ENCODE results near the gene MYH10. TPM values are rescaled to one million over a fixed set of nuclear protein-coding genes. Genes with fewer than 3 reads are reported as not detected.

The MYH10 gene
- total and polyA plus RNA-seq, 8 donors = 1.8 to 104 (median 11.2) TPM

DNA sequence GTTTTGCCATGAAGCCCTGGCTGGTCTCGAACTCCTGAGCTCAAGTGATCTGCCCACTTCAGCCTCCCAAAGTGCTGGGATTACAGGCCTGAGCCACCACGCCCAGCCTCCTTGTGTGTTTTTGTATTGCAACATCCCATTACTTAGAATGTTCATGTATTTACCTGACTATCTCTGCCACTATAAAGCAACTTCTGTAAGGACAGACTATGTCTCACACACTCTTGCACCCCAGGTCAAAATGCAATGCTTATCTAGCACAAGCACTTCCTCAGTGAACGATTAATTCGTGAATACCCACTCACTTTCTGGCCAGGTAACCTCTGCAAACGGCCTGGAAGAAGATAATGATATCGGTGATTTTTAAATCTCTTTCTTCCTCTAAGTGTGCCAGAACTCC is 112.2 kb downstream of the MYH10 start:
- DNase-seq = peak in 1 of 2 donors; percentile 23
- intact Hi-C loops (cut with DNase I; ENCODE audit: low total_unique reads) = no loop called here
- TF ChIP-seq POLR2AphosphoS5 (IDR thresholded peaks at IDR 0.05) = no peak
- no peak for TF ChIP-seq POLR2A (IDR thresholded peaks at IDR 0.05)
- no peak for TF ChIP-seq EP300 (IDR thresholded peaks at IDR 0.05)
- TF ChIP-seq, protein P1, sequence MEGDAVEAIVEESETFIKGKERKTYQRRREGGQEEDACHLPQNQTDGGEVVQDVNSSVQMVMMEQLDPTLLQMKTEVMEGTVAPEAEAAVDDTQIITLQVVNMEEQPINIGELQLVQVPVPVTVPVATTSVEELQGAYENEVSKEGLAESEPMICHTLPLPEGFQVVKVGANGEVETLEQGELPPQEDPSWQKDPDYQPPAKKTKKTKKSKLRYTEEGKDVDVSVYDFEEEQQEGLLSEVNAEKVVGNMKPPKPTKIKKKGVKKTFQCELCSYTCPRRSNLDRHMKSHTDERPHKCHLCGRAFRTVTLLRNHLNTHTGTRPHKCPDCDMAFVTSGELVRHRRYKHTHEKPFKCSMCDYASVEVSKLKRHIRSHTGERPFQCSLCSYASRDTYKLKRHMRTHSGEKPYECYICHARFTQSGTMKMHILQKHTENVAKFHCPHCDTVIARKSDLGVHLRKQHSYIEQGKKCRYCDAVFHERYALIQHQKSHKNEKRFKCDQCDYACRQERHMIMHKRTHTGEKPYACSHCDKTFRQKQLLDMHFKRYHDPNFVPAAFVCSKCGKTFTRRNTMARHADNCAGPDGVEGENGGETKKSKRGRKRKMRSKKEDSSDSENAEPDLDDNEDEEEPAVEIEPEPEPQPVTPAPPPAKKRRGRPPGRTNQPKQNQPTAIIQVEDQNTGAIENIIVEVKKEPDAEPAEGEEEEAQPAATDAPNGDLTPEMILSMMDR (IDR thresholded peaks at IDR 0.05) = no peak
- 51 to 73% (median 66%) methylated on average over 6 of the region's 6 CpGs for WGBS, 5 donors
- H3K9me3 ChIP-seq = no peaks in the 10 kb centered on the region
- no peak overlapping the region for H3K4me3 ChIP-seq
- no peaks in the 10 kb centered on the region for H3K4me1 ChIP-seq
- peaks cover 3 to 78% (median 38%) of the 10 kb centered on the region in 4 donors for H3K36me3 ChIP-seq
- H3K27me3 ChIP-seq = no peaks in the 10 kb centered on the region
- H3K27ac ChIP-seq = no peak overlapping the region

DNA sequence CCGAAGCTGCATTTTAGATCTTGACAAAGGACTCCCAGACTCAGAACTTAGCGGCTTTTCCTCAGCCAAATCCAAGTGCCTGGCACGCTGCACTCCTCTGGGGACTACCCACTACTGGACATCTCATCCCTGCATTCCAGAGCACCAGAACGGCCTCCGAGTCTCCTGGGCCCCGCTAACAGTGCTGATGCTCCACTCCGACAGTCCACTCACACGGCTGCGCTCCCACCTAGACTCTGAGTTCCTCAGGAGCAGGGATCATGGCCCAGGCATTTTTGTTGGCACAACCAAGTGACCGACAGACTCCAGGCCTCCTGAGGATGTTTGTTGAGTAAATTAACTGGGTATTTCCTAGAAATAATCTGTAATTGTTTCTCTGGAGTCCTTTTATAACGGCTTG is 115.7 kb downstream of the MYH10 start:
- DNase-seq = no peak
- Histone ChIP-seq H3K27ac (no peak overlapping the region), H3K27me3 (no peaks in the 10 kb centered on the region), H3K4me1 (no peaks in the 10 kb centered on the region), H3K9me3 (no peaks in the 10 kb centered on the region), H3K4me3 (no peak overlapping the region), H3K36me3 (peaks cover under 1 to 86% (median 49%) of the 10 kb centered on the region in 4 donors)
- intact Hi-C loops (cut with DNase I; ENCODE audit: low total_unique reads) = no loop called here
- 92 to 98% (median 94%) methylated on average over 11 of the region's 11 CpGs for WGBS, 5 donors
- TF ChIP-seq, protein P1 (IDR thresholded peaks at IDR 0.05) = no peak
- no peak for TF ChIP-seq POLR2A (IDR thresholded peaks at IDR 0.05)
- TF ChIP-seq POLR2AphosphoS5 (IDR thresholded peaks at IDR 0.05) = no peak
- TF ChIP-seq EP300 (IDR thresholded peaks at IDR 0.05) = no peak

DNA sequence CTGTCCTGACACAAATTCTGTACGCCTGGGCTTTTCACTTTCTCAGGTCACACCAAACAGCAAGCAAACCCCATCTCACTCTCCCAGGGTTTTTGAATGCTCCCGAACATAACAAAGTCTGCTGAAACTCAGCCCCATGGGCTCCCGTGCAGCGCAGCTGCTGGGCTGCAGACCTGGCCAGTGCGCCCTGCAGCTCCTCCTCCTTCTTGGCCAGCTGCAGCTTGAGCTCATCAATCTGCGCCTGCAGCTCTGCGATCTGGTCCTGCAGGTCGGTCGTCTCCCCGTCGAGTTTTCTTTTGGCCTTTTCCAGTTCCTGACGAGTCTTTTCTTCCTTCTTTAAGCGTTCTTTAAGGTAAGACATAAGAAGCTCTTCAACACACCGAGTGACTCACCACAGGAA is 124.4 kb downstream of the MYH10 start:
- Histone ChIP-seq H3K4me1 (no peaks in the 10 kb centered on the region), H3K4me3 (no peak overlapping the region), H3K9me3 (no peaks in the 10 kb centered on the region), H3K27me3 (no peaks in the 10 kb centered on the region), H3K36me3 (peaks cover 9 to 66% (median 47%) of the 10 kb centered on the region in 4 donors), H3K27ac (no peak overlapping the region)
- no peak for DNase-seq
- TF ChIP-seq POLR2AphosphoS5 (IDR thresholded peaks at IDR 0.05) (no peak), EP300 (IDR thresholded peaks at IDR 0.05) (no peak), POLR2A (IDR thresholded peaks at IDR 0.05) (no peak)
- TF ChIP-seq, protein P1 (IDR thresholded peaks at IDR 0.05) = no peak
- 66 to 90% (median 87%) methylated on average over 14 of the region's 14 CpGs for WGBS, 5 donors
- intact Hi-C loops (cut with DNase I; ENCODE audit: low total_unique reads) = no loop called here

DNA sequence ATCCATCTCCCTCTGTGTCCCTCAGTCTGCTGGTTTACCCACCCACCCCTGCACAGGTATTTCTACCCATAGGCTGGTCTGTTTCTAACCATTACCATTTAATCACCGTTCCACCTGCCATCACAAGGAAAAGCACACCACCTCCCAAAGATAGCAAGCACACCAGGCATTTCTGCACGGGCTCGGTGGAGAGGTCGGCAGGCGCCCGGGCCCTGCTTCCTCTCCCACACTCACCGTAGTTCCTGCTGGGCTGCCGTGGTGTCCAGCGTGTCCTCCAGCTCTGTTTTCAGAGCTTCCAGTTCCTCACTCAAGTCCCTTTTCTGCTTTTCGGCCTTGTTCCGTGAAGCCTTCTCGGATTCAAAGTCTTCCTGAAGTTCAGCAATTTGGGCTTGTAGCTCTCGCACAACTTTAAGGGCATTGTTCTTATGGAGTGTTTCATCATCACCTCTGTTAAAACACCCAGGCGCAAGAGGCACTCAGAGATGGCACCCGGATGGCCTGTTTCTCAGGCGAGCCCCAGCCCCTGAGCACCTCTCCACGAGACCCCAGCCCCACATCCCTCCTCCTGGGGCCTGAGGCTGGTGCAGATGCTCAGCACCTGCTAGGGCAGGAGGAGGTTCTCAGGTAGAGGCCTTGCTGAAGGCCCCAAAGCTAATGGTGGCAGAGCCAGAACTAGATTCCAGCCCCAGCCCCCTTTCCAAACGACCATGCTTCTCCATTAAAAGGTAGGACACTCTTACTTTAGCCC is 125.9 kb downstream of the MYH10 start:
- 91 to 96% (median 95%) methylated on average over 18 of the region's 18 CpGs for WGBS, 5 donors
- no peaks in the 10 kb centered on the region for H3K4me1 ChIP-seq
- no peak for DNase-seq

More for the DNA sequence above, 125.9 kb downstream of the MYH10 start:
- Histone ChIP-seq H3K27ac (no peak overlapping the region), H3K4me3 (no peak overlapping the region), H3K27me3 (no peaks in the 10 kb centered on the region), H3K36me3 (peaks cover 9 to 75% (median 56%) of the 10 kb centered on the region in 4 donors), H3K9me3 (no peaks in the 10 kb centered on the region)
- intact Hi-C loops (cut with DNase I; ENCODE audit: low total_unique reads) = no loop called here
- TF ChIP-seq POLR2A (IDR thresholded peaks at IDR 0.05) (no peak), EP300 (IDR thresholded peaks at IDR 0.05) (no peak), POLR2AphosphoS5 (IDR thresholded peaks at IDR 0.05) (no peak)
- TF ChIP-seq, protein P1 (IDR thresholded peaks at IDR 0.05) = no peak

Measured in stomach (tissue), 9 donors.